Endothelial cell (in vitro differentiated cells): ENCODE results near the gene FHAD1. TPM values are rescaled to one million over a fixed set of nuclear protein-coding genes. Genes with fewer than 3 reads are reported as not detected.

ENCODE experiments used
- DNase-seq: peaks from one replicate; pipeline ENCODE4 v3.0.0; 2021; ENCODE audit warnings: low spot score
- H3K27ac Mint-ChIP-seq: one replicate; pipeline ENCODE4 v1.8.0; 2021; ENCODE audit warnings: mixed read lengths, inconsistent platforms; ENCODE audit not compliant: unreplicated experiment
- H3K27me3 Mint-ChIP-seq: one replicate; pipeline ENCODE4 v1.8.0; 2021; ENCODE audit warnings: mild to moderate bottlenecking, moderate library complexity, mixed read lengths, inconsistent platforms; ENCODE audit not compliant: unreplicated experiment
- H3K36me3 Mint-ChIP-seq: one replicate; pipeline ENCODE4 v1.8.0; 2021; ENCODE audit warnings: mild to moderate bottlenecking, low read depth, mixed read lengths, inconsistent platforms; ENCODE audit not compliant: unreplicated experiment
- H3K4me1 Mint-ChIP-seq: one replicate; pipeline ENCODE4 v1.8.0; 2021; ENCODE audit warnings: mild to moderate bottlenecking, mixed read lengths, inconsistent platforms; ENCODE audit not compliant: unreplicated experiment
- H3K4me3 Mint-ChIP-seq: one replicate; pipeline ENCODE4 v1.8.0; 2021; ENCODE audit warnings: mild to moderate bottlenecking, mixed read lengths, inconsistent platforms; ENCODE audit not compliant: unreplicated experiment
- H3K9me3 Mint-ChIP-seq: one replicate; pipeline ENCODE4 v1.8.0; 2021; ENCODE audit warnings: mixed read lengths, inconsistent platforms; ENCODE audit not compliant: unreplicated experiment
- total RNA-seq: library from RNA; stranded (reverse); fragmentation: NEBNext Ultra II Directional; extraction: Animal tissue kit (Norgen Biotek cat#: 25700); gene quantifications from one replicate; pipeline ENCODE4 v1.2.1, GENCODE V29; 2021; ENCODE audit not compliant: unreplicated experiment
- TF ChIP-seq, protein P1 (sequence below): fragments of 200-600 bp; sonication (generic); IDR thresholded peaks from one replicate; pipeline ENCODE4 v1.5.0; 2021; ENCODE audit warnings: antibody characterized with exemption; ENCODE audit not compliant: unreplicated experiment

FHAD1 gene
- total RNA-seq, 1 donor from 2014 or later, result 2.1 TPM

DNA sequence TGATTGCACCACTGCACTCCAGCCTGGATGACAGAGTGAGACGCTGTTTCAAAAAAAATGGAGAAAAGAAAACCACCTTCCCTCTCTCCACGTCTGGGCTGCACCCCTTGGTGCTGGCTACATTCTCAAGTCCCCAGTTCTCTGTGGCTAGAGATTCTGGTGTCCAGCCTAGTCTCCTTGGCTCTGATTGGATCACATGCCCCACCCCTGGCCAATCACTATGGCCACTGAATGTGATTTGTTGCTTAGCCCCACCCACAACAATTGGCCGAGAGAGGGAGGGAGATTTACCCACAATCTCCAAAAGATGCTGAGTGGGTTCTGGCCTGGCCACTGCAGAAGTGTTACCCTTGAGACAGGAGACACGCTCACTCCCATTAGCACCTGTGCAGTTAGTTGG is 39.4 kb downstream of the FHAD1 start:
- no peak overlapping the region for H3K27ac Mint-ChIP-seq

DNA sequence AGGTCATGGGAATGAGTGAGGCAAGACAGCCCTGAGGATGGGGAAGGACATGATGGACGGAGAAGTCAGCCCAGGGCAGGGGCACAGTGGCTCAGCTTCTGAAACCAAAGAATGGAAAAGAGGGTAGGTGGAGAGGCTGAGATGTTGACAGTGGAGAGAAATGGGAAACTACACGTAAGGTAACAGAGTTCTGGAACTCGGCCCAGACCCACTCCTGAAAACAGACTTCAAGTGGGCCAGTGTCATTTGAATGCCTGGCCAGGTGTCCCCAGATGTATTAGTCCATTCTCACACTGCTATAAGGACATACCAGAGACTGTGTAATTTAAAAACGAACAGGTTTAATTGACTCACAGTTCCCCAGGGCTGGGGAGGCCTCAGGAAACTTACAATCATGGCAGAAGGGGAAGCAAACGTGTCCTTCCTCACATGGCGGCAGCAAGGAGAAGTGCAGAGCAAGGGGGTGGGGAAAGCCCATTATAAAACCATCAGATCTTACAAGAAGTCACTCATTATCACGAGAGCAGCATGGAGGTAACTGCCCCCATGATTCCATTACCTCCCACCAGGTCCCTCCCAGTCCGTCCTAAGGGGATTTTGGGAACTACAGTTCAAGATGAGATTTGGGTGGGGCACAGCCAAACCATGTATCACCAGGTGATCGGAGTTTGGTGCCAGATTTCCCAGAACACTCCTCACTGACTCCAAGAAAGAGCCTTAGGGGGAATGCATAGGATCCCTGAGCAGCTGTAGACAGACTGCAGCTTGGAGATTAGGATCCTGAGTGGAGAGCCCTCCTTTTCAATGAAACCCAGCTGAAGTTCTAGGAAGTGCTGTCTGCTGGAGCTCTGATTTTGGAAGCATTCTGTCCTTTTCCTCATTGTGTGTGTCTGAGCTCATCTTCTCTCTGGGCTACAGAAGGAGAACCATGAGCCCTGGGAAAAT is 40.3 kb downstream of the FHAD1 start:
- Mint-ChIP-seq H3K36me3 (no peaks in the 10 kb centered on the region), H3K4me1 (no peaks in the 10 kb centered on the region), H3K27me3 (peaks cover 7% of the 10 kb centered on the region), H3K9me3 (no peaks in the 10 kb centered on the region), H3K4me3 (no peak overlapping the region), H3K27ac (no peak overlapping the region)
- TF ChIP-seq, protein P1, sequence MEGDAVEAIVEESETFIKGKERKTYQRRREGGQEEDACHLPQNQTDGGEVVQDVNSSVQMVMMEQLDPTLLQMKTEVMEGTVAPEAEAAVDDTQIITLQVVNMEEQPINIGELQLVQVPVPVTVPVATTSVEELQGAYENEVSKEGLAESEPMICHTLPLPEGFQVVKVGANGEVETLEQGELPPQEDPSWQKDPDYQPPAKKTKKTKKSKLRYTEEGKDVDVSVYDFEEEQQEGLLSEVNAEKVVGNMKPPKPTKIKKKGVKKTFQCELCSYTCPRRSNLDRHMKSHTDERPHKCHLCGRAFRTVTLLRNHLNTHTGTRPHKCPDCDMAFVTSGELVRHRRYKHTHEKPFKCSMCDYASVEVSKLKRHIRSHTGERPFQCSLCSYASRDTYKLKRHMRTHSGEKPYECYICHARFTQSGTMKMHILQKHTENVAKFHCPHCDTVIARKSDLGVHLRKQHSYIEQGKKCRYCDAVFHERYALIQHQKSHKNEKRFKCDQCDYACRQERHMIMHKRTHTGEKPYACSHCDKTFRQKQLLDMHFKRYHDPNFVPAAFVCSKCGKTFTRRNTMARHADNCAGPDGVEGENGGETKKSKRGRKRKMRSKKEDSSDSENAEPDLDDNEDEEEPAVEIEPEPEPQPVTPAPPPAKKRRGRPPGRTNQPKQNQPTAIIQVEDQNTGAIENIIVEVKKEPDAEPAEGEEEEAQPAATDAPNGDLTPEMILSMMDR, result no peak
- no peak for DNase-seq

More for the DNA sequence above, 39.4 kb downstream of the FHAD1 start:
- Mint-ChIP-seq H3K9me3 (no peaks in the 10 kb centered on the region), H3K36me3 (no peaks in the 10 kb centered on the region), H3K4me3 (no peak overlapping the region), H3K27me3 (peaks cover 7% of the 10 kb centered on the region), H3K4me1 (no peaks in the 10 kb centered on the region)
- TF ChIP-seq, protein P1, result no peak
- DNase-seq, result no peak

- TF ChIP-seq, protein P1, result no peak
- no peaks in the 10 kb centered on the region for H3K9me3 Mint-ChIP-seq
- no peak for DNase-seq
- peaks cover 7% of the 10 kb centered on the region for H3K27me3 Mint-ChIP-seq
- H3K36me3 Mint-ChIP-seq, result no peaks in the 10 kb centered on the region
- no peak overlapping the region for H3K27ac Mint-ChIP-seq
- no peak overlapping the region for H3K4me3 Mint-ChIP-seq
- H3K4me1 Mint-ChIP-seq, result no peaks in the 10 kb centered on the region
Measured at GRCh38 chr1:15288173-15288926, 41.3 kb downstream of the FHAD1 start.

GRCh38 chr1:15289251-15289651 is 42.2 kb downstream of the FHAD1 start:
- Mint-ChIP-seq H3K36me3 (no peaks in the 10 kb centered on the region), H3K27ac (no peak overlapping the region), H3K4me1 (no peaks in the 10 kb centered on the region), H3K27me3 (peaks cover 7% of the 10 kb centered on the region), H3K9me3 (no peaks in the 10 kb centered on the region), H3K4me3 (no peak overlapping the region)
- no peak for DNase-seq
- TF ChIP-seq, protein P1, result no peak
